Astrocyte (in vitro differentiated cells and primary cell): ENCODE results near the gene GDF15. TPM values are rescaled to one million over a fixed set of nuclear protein-coding genes. Genes with fewer than 3 reads are reported as not detected.

ENCODE experiments used
- DNase-seq: peaks from one replicate; pipeline ENCODE4 v3.0.0-alpha.2; 2010; ENCODE audit warnings: low read depth
- FAIRE-seq: peaks from 2 replicates; lab custom pipeline; 2011; peaks lifted over from hg19 to GRCh38; lab: Jason Lieb, UNC
- H2AFZ ChIP-seq: 2 replicates; pipeline ENCODE4 v1.6.0; 2012; ENCODE audit warnings: low read depth, low read length, inconsistent platforms
- H3K27ac ChIP-seq: 2 replicates; pipeline ENCODE4 v1.5.1; 2011; ENCODE audit warnings: low read depth, low read length, inconsistent platforms
- H3K27me3 ChIP-seq: 2 replicates; pipeline ENCODE4 v1.6.0; 2011; ENCODE audit warnings: low read length, inconsistent platforms; ENCODE audit not compliant: insufficient read depth
- H3K36me3 ChIP-seq: 2 replicates; pipeline ENCODE4 v1.5.1; 2011; ENCODE audit warnings: low read length, inconsistent platforms; ENCODE audit not compliant: insufficient read depth
- H3K4me1 ChIP-seq: 2 replicates; pipeline ENCODE4 v1.5.1; 2011; ENCODE audit warnings: low read length, inconsistent platforms; ENCODE audit not compliant: insufficient read depth
- H3K4me2 ChIP-seq: 2 replicates; pipeline ENCODE4 v1.6.0; 2012; ENCODE audit warnings: low read length, inconsistent platforms
- H3K4me3 ChIP-seq: 2 replicates; pipeline ENCODE4 v1.5.1; 2011; ENCODE audit warnings: low read depth, mild to moderate bottlenecking, low read length, inconsistent platforms; ENCODE audit not compliant: insufficient read depth
- H3K79me2 ChIP-seq: 2 replicates; pipeline ENCODE4 v1.6.0; 2012; ENCODE audit warnings: mild to moderate bottlenecking, low read length, inconsistent platforms; ENCODE audit not compliant: insufficient read depth
- H3K9ac ChIP-seq: 2 replicates; pipeline ENCODE4 v1.6.0; 2012; ENCODE audit warnings: mild to moderate bottlenecking, low read length, inconsistent platforms
- H3K9me3 ChIP-seq: 2 replicates; pipeline ENCODE4 v1.5.1; 2012; ENCODE audit warnings: low read depth, mild to moderate bottlenecking, low read length, inconsistent platforms; ENCODE audit not compliant: insufficient read depth
- H4K20me1 ChIP-seq: 2 replicates; pipeline ENCODE4 v1.6.0; 2012; ENCODE audit warnings: low read length, inconsistent platforms; ENCODE audit not compliant: insufficient read depth
- H3K27ac Mint-ChIP-seq: one replicate; pipeline ENCODE4 v1.8.0; 2021; ENCODE audit warnings: mild to moderate bottlenecking, mixed read lengths; ENCODE audit not compliant: unreplicated experiment
- H3K27me3 Mint-ChIP-seq: one replicate; pipeline ENCODE4 v1.8.0; 2021; ENCODE audit warnings: low read depth, mixed read lengths; ENCODE audit not compliant: unreplicated experiment
- H3K36me3 Mint-ChIP-seq: one replicate; pipeline ENCODE4 v1.8.0; 2021; ENCODE audit warnings: low read depth, mixed read lengths; ENCODE audit not compliant: unreplicated experiment
- H3K4me1 Mint-ChIP-seq: one replicate; pipeline ENCODE4 v1.8.0; 2021; ENCODE audit warnings: low read depth, mixed read lengths; ENCODE audit not compliant: unreplicated experiment
- H3K4me3 Mint-ChIP-seq: one replicate; pipeline ENCODE4 v1.8.0; 2021; ENCODE audit warnings: mild to moderate bottlenecking, moderate library complexity, mixed read lengths; ENCODE audit not compliant: unreplicated experiment
- H3K9me3 Mint-ChIP-seq: one replicate; pipeline ENCODE4 v1.8.0; 2021; ENCODE audit warnings: mild to moderate bottlenecking, mixed read lengths; ENCODE audit not compliant: unreplicated experiment
- EZH2 ChIP-seq: IDR thresholded peaks from 2 replicates; pipeline ENCODE4 v1.6.1; 2012; ENCODE audit warnings: mild to moderate bottlenecking, low read length, inconsistent platforms; ENCODE audit not compliant: insufficient read depth
- total RNA-seq: library from RNA; stranded (reverse); gene quantifications from 2 replicates; pipeline ENCODE4 v1.2.1, GENCODE V29; 2021
- TF ChIP-seq, protein P1 (sequence below): IDR thresholded peaks from 2 replicates; pipeline ENCODE4 v1.5.1; 2011; ENCODE audit warnings: low read depth, mild to moderate bottlenecking, inconsistent platforms, low read length, moderate library complexity; ENCODE audit not compliant: insufficient read depth

The GDF15 gene
- total RNA-seq, 1 donor from 2014 or later, result 23.2 TPM

DNA sequence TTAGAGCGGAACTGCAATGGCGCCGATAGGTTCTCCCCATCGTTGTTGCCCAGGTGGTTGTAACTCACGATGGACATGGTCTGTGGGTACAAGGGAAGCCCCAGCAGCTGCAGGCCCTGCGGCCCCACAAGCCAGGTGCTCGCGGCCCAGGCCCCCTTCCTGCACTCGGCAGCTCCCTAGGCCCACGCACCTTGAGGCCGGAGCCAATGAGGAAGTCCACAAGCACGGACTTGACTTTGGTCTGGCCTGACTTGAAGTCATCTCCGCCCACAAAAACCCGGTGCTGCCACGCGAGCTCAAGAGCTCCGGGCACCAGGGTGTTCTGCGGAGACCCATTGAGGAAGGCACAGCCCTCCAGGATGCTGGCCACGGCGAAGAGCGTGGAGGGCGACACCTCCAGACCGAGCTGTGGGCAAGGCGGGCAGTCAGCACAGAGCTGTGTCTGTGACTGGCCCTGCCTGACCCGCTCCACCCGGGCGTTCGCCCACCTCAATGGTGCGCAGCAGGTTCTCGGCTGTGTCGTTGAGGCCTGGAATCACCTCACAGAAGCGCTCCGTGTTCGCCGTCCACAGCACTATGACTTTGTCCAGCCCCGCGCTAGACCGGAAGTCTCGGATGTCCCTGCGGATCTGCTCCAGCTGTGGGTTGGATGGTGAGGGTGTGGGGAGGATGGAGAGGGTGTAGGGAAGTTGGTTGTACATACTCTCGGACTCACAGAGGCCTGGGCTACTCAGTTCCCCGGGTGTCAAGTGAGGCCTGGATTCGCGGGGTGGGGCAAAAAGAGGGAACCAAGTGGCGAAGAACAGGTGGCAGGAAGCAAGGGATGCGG lies 50.1 kb downstream of the GDF15 start:
- peaks cover 33% of the 10 kb centered on the region for H4K20me1 ChIP-seq
- H3K4me1 ChIP-seq, result peaks cover 37% of the 10 kb centered on the region
- H3K4me3 ChIP-seq, result peak overlapping the region; percentile 28
- Mint-ChIP-seq H3K4me1 (peaks cover 19% of the 10 kb centered on the region), H3K27ac (peak overlapping the region; percentile 77), H3K36me3 (peaks cover 3% of the 10 kb centered on the region), H3K27me3 (no peaks in the 10 kb centered on the region), H3K4me3 (peak overlapping the region; percentile 79), H3K9me3 (no peaks in the 10 kb centered on the region)
- DNase-seq (no peak), FAIRE-seq (no peak)
- H3K79me2 ChIP-seq, result peaks cover 11% of the 10 kb centered on the region
- peak overlapping the region; percentile 84 for H3K4me2 ChIP-seq
- H3K36me3 ChIP-seq, result no peaks in the 10 kb centered on the region
- TF ChIP-seq, protein P1, sequence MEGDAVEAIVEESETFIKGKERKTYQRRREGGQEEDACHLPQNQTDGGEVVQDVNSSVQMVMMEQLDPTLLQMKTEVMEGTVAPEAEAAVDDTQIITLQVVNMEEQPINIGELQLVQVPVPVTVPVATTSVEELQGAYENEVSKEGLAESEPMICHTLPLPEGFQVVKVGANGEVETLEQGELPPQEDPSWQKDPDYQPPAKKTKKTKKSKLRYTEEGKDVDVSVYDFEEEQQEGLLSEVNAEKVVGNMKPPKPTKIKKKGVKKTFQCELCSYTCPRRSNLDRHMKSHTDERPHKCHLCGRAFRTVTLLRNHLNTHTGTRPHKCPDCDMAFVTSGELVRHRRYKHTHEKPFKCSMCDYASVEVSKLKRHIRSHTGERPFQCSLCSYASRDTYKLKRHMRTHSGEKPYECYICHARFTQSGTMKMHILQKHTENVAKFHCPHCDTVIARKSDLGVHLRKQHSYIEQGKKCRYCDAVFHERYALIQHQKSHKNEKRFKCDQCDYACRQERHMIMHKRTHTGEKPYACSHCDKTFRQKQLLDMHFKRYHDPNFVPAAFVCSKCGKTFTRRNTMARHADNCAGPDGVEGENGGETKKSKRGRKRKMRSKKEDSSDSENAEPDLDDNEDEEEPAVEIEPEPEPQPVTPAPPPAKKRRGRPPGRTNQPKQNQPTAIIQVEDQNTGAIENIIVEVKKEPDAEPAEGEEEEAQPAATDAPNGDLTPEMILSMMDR, result no peak
- H2AFZ ChIP-seq, result no peak overlapping the region
- no peak overlapping the region for H3K27ac ChIP-seq
- H3K9ac ChIP-seq, result no peak overlapping the region
- no peaks in the 10 kb centered on the region for H3K27me3 ChIP-seq
- H3K9me3 ChIP-seq, result no peaks in the 10 kb centered on the region

DNA sequence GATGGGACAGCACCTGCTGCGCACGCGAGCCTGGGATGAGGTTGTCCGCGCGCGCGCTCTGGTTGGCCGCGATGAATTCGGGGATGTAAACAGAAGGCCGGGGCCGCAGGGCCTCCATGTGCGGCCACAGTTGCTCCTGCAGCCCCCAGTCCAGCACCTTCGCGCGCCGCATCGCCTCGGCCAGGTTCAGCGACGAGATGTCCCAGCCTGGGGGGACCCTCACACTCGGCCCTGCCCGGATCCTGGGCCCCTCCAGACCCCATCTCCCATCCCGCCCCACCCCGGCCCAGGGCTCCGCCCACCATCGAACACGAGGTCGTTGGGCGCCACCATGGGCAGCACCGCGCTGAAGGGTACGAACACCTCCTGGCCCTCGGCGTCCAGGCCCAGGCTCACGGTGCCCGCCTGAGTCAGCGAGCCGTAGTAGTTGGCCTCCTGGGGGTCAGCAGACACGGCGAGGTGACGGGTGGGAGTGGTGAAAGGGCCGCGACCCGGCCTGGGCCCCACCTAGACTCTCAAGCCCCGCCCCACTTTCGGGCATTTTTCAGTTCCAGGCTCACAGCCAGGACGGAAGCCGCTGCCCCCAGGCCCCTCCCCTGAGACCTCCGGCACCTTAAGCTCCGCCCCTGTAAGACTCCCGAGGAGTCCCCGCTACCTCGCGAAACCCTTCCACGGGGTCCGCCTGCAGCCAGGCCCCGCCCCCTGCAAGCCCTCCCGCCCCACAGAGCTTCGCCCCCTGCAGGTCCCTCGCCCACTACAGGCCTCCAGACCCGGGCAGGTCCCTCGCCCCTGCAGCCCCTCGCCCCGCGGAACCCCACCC lies 50.9 kb downstream of the GDF15 start:
- Histone ChIP-seq H3K4me1 (peaks cover 37% of the 10 kb centered on the region), H3K36me3 (no peaks in the 10 kb centered on the region), H2AFZ (no peak overlapping the region), H3K79me2 (peaks cover 11% of the 10 kb centered on the region), H3K9me3 (no peaks in the 10 kb centered on the region), H4K20me1 (peaks cover 41% of the 10 kb centered on the region), H3K4me2 (peak overlapping the region; percentile 84), H3K4me3 (peak overlapping the region; percentile 28), H3K27ac (no peak overlapping the region), H3K9ac (peak overlapping the region; percentile 41), H3K27me3 (no peaks in the 10 kb centered on the region)
- Mint-ChIP-seq H3K36me3 (peaks cover 3% of the 10 kb centered on the region), H3K27me3 (no peaks in the 10 kb centered on the region), H3K4me1 (peaks cover 19% of the 10 kb centered on the region), H3K27ac (peak overlapping the region; percentile 77), H3K4me3 (peak overlapping the region; percentile 82), H3K9me3 (no peaks in the 10 kb centered on the region)
- TF ChIP-seq, protein P1, result no peak
- TF ChIP-seq EZH2, result no peak
- peak; percentile 66 for DNase-seq
- no peak for FAIRE-seq
